Activated T-helper 17 cell treated with anti-CD3 and anti-CD28 coated beads, Interleukin-2, amount 50 U/mL, for 72 hours (primary cell): Measurements from ENCODE around the gene PLA1A. TPM values are rescaled to one million over a fixed set of nuclear protein-coding genes. Genes with fewer than 3 reads are reported as not detected.
"Not testable (repeated sequence)": the region's sequence is repeated elsewhere in the genome, so short reads cannot be mapped to it uniquely, and the experiment has no call there.

Experiments
- ATAC-seq: fragments of 150-1000 bp; cut with Tn5 transposase; replicated peaks from 2 replicates; pipeline ENCODE4 v1.10.0; 2021; ENCODE audit warnings: mild to moderate bottlenecking, moderate library complexity
- H3K27ac Mint-ChIP-seq: one replicate; pipeline ENCODE4 v1.8.0; 2022; ENCODE audit warnings: mixed read lengths
- H3K27me3 Mint-ChIP-seq: one replicate; pipeline ENCODE4 v1.8.0; 2022; ENCODE audit warnings: mixed read lengths
- H3K36me3 Mint-ChIP-seq: one replicate; pipeline ENCODE4 v1.8.0; 2022; ENCODE audit warnings: low read depth, mild to moderate bottlenecking, mixed read lengths
- H3K4me1 Mint-ChIP-seq: one replicate; pipeline ENCODE4 v1.8.0; 2022; ENCODE audit warnings: mixed read lengths
- H3K4me3 Mint-ChIP-seq: one replicate; pipeline ENCODE4 v1.8.0; 2022; ENCODE audit warnings: mild to moderate bottlenecking, mixed read lengths
- H3K9me3 Mint-ChIP-seq: one replicate; pipeline ENCODE4 v1.8.0; 2022; ENCODE audit warnings: mixed read lengths
- total RNA-seq, 2 donors: library from RNA; stranded (reverse); gene quantifications; one replicate each; pipeline ENCODE4 v1.2.3, GENCODE V29; 2022

PLA1A gene, protein sequence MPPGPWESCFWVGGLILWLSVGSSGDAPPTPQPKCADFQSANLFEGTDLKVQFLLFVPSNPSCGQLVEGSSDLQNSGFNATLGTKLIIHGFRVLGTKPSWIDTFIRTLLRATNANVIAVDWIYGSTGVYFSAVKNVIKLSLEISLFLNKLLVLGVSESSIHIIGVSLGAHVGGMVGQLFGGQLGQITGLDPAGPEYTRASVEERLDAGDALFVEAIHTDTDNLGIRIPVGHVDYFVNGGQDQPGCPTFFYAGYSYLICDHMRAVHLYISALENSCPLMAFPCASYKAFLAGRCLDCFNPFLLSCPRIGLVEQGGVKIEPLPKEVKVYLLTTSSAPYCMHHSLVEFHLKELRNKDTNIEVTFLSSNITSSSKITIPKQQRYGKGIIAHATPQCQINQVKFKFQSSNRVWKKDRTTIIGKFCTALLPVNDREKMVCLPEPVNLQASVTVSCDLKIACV
- total RNA-seq: under 1 TPM; 0.34 to 0.39 TPM

DNA sequence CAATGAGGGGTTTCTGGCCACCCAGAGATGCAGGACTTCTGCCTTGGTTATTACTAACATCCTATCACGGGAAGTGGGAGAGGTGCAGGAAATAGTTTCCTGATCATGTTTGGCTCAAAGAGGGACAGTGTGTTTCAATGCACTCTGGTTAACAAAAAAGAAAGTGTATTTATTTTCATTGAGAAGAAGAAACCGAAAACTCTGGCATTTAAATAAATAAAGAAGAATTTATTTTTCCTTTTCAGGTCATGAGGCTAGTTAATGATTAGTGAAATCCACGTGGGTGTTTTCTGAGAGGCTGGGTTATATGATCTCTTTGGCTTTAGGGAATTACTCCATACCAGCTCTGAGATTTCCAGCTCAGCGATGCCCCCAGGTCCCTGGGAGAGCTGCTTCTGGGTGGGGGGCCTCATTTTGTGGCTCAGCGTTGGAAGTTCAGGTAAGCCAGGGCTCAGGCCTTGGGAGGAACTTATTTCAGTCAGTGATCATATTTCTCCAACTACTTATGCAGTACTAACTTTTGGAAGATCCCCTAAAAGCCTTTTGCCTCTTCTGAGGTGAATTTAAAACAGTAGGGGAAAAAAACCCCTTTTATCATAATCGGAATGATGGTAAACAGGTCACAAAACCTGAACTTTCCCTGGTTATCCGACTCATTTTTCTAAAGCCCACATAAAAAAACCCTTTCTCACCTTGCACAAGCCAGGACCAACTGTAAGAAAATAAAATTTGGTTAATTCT is at the start of gene PLA1A:
Gene PLA1A, plus strand, starts transcription at position 338 of the 741 bp plus-strand sequence. Its CDS starts 29 bp downstream, at position 367.
- H3K27ac Mint-ChIP-seq: peak within 1 kb of the TSS; percentile 81
- peak; percentile 47 for ATAC-seq

DNA sequence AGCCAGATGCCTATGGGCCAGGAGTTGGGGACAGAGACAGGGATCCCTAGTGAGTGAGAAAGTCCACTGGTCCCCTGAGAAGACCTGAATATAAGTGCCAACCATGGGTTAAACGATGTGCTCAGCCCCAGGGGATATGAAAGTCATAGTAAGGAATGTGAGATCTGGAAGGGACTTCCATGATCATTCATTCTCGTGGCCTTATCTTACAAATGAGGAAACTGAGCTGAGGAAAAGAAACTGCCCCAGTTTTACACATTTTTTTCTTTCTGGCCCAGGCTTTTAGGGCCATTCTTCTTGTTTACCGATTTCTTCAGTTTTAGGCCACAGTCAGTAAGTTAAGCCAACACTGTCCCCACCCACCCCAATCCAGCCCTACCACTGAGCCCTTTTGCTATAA is 49.3 kb upstream of the PLA1A start:
- Mint-ChIP-seq H3K4me3 (no peak overlapping the region), H3K27ac (no peak overlapping the region), H3K27me3 (no peaks in the 10 kb centered on the region), H3K36me3 (peaks cover 52% of the 10 kb centered on the region), H3K4me1 (no peaks in the 10 kb centered on the region), H3K9me3 (no peaks in the 10 kb centered on the region)
- no peak for ATAC-seq

More for the DNA sequence above, at the start of gene PLA1A:
- H3K9me3 Mint-ChIP-seq: no peaks in the 10 kb centered on the region
- no peaks in the 10 kb centered on the region for H3K36me3 Mint-ChIP-seq
- peaks cover 3% of the 10 kb centered on the region for H3K27me3 Mint-ChIP-seq
- peak within 1 kb of the TSS; percentile 45 for H3K4me3 Mint-ChIP-seq
- peaks cover 18% of the 10 kb centered on the region for H3K4me1 Mint-ChIP-seq

DNA sequence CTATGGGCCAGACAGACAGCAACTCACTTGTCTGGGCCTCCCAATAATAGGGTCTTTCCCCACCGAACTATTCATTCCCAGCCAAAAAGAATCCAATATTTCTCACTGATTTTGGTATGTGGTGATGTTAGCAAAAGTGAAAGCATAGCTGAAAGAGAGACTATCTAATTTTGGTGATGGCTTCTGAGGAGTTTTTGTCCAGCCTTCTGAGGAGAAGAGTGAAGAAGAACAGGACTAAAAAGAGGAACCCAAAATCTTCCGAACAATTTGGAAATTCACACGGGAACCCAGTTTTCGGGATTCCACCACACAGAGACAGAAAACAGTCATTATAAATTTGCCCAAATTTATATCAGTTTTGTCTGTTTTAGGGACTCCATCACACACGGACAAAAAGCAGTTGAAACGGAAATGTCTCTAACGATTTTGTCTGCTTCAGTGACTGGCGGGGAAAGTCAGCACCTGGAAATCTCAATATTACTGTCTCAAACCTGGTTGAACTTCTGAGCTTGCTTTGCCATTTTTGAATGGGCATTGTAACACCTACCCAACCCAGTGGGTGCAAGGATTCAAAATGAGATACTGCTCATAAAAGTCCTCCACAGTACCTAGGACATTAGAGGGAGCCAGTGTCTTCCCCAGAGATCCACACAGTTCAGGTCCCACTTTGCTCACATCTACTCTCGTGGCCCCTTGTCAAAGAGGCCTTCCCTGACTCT is 47.3 kb upstream of the PLA1A start:
- Mint-ChIP-seq H3K9me3 (no peaks in the 10 kb centered on the region), H3K4me3 (no peak overlapping the region), H3K27ac (no peak overlapping the region), H3K4me1 (peaks cover 6% of the 10 kb centered on the region), H3K27me3 (no peaks in the 10 kb centered on the region), H3K36me3 (peaks cover 51% of the 10 kb centered on the region)
- no peak for ATAC-seq

DNA sequence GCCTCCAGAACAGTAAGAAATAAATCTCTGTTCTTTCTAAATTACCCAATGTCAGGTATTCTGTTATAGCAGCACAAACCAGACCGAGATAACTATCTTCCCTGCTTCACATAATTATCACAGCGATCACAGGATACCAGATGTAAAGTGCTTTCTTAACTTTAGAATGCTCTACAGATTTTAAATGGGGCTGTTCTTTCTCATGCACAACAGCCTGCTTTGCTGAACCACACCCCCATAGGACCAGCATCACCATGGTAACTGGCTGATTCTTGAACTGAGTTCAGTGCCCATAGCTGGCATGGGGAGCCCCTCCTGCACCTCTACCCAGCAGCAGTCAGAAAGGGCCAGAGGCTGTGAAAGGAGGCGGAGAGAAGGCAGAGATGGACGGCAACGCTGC is 46.1 kb upstream of the PLA1A start:
- Mint-ChIP-seq H3K4me1 (peaks cover 16% of the 10 kb centered on the region), H3K9me3 (no peaks in the 10 kb centered on the region), H3K27ac (no peak overlapping the region), H3K4me3 (no peak overlapping the region), H3K36me3 (peaks cover 55% of the 10 kb centered on the region), H3K27me3 (no peaks in the 10 kb centered on the region)
- ATAC-seq: no peak

DNA sequence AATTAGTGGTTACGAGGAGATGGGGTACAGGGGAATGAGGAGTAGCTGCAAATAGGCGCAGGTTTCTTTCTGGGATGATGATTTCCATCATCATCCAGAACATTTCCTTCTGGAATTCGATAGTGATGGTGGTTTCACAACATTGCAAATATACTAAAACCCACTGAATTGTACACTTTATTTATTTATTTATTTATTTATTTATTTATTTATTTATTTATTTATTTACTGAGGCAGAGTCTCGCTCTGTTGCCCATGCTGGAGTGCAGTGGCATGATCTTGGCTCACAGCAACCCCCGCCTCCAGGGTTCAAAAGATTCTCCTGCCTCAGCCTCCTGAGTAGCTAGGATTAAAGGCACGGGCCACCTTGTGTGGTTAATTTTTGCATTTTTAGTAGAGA is 44.8 kb upstream of the PLA1A start:
- not testable (repeated sequence) for H3K9me3 Mint-ChIP-seq, H3K27ac Mint-ChIP-seq, ATAC-seq, H3K27me3 Mint-ChIP-seq, H3K4me3 Mint-ChIP-seq
- peaks cover 61% of the 10 kb centered on the region for H3K36me3 Mint-ChIP-seq
- peaks cover 28% of the 10 kb centered on the region for H3K4me1 Mint-ChIP-seq

DNA sequence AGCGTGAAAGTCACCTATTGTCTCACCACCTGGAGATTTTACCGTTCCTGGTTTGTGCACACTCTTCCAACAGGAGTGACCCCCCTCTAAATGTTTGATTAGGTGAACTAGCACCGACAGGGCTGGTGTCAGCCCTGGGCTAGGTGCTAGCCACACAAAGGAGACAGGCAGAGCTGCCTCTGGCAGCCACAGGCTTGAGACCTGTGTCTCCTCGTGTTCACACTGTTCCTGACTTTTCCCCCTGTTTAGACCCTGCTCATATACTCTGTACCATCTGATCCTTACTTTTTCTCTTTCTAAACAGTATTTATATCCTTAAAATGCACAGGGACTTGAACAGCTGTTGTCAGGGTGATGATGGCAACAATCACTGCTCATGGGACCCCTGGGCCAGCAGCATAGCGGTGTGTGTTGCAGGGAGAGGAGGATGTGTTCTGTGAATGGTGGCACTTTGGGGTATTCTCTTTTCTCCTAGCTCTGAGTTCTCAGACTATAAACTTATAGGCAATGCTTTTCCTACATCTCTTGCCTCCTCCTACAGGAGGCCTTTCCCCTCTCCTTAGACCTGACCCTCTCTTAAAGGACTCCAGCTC is 43.8 kb upstream of the PLA1A start:
- Mint-ChIP-seq H3K4me1 (peaks cover 32% of the 10 kb centered on the region), H3K27me3 (no peaks in the 10 kb centered on the region), H3K27ac (no peak overlapping the region), H3K9me3 (no peaks in the 10 kb centered on the region), H3K4me3 (peak overlapping the region; percentile 88), H3K36me3 (peaks cover 65% of the 10 kb centered on the region)
- no peak for ATAC-seq

DNA sequence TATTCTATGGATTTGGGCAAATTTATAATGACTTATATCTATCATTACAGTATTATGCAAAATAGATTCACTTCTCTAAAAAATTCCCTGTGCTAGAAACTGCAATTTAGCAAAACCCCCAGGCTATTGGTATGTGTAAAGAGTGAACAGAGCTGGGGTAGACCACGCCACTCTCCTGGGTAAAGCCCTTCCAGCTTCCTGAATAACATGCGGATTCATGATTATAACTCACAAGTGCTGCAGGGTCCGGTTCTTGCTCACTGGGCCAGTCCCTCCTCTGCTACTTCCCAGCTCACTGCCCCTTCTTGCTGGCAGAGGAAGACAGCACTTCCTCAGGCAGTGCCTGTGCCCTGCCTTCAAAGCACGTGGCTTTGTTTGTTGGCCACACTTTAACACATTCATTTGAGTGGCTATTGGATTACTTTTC is 42.4 kb upstream of the PLA1A start:
- Mint-ChIP-seq H3K27ac (peak overlapping the region; percentile 89), H3K4me1 (peaks cover 40% of the 10 kb centered on the region), H3K36me3 (peaks cover 58% of the 10 kb centered on the region), H3K4me3 (peak overlapping the region; percentile 88), H3K27me3 (no peaks in the 10 kb centered on the region), H3K9me3 (no peaks in the 10 kb centered on the region)
- ATAC-seq: peak; percentile 13

DNA sequence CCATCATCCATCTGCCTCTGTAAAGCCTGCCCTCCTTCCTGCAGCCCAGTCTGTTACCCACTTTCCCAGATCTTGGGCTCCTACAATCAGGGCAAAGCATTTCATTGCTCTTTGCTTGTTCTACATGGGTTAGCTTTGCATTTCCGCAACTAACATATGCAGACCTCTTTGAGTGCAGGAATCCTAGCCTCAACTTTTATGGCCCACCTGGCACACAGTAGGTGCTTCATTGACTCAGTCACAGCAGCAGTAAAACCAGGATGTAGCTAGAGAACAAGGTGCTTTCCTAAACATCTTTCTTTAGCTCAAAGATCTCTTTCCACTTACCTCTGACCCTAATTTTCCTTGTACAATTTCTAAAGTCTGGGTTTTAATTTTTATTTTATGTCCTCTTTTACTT is 41.8 kb upstream of the PLA1A start:
- Mint-ChIP-seq H3K27ac (peak overlapping the region; percentile 89), H3K9me3 (no peaks in the 10 kb centered on the region), H3K27me3 (no peaks in the 10 kb centered on the region), H3K4me3 (peak overlapping the region; percentile 88), H3K4me1 (peaks cover 42% of the 10 kb centered on the region), H3K36me3 (peaks cover 55% of the 10 kb centered on the region)
- no peak for ATAC-seq

DNA sequence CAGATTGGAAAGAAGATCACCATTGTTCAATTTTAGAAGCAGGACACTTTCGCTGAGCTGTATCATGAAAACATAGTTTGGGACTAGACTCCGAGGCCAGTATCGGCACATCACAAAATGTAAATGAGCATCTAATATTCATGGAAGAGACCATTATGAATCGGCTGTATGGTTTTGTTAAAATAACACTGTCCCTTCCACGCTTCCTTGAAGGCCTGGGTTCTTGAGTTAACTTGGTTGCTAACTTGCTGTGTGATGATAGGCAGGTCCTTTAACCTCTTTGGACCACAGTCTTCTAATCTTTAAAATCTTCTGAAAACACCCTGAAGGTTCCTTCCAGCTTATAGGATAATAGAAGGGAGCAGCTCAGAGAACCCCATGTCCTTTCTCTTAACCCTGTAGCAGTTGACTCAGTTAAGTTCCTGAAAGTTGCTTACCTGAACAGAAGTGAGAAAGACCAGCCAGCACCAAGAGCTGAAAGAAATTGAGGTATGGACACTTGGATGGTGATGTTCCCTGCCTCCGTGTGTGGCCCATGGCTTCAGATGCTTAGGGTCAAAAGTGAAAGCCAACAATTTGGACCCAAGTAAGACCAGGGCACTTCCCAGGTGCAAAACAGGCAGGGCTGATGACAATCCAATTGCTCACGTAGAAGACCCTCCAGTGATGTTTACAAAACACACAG is 40.4 kb upstream of the PLA1A start:
- ATAC-seq: no peak
- Mint-ChIP-seq H3K36me3 (peaks cover 46% of the 10 kb centered on the region), H3K4me3 (peak overlapping the region; percentile 88), H3K27ac (peak overlapping the region; percentile 89), H3K9me3 (no peaks in the 10 kb centered on the region), H3K4me1 (peaks cover 43% of the 10 kb centered on the region), H3K27me3 (no peaks in the 10 kb centered on the region)

DNA sequence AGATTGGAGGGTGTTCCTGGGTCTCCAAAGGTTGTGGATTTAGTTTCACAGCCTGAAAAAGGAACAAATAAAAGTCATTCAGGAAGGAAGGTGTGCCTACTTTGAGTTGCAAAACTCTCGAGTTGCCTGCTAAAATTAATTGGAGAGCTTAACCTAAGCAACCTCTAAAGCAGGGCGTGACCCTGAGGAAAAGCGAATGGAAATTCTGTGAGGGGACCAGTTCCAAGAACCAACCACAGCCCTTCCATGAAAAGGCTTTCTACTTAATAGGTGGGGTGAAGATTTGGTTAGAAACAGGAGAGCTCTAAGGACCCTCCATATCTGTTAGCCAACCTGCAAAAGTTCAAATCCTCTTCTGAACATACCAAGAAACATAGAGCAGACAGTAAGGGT is 39.8 kb upstream of the PLA1A start:
- Mint-ChIP-seq H3K36me3 (peaks cover 46% of the 10 kb centered on the region), H3K27ac (peak overlapping the region; percentile 89), H3K27me3 (no peaks in the 10 kb centered on the region), H3K9me3 (no peaks in the 10 kb centered on the region), H3K4me3 (peak overlapping the region; percentile 88), H3K4me1 (peaks cover 48% of the 10 kb centered on the region)
- no peak for ATAC-seq

DNA sequence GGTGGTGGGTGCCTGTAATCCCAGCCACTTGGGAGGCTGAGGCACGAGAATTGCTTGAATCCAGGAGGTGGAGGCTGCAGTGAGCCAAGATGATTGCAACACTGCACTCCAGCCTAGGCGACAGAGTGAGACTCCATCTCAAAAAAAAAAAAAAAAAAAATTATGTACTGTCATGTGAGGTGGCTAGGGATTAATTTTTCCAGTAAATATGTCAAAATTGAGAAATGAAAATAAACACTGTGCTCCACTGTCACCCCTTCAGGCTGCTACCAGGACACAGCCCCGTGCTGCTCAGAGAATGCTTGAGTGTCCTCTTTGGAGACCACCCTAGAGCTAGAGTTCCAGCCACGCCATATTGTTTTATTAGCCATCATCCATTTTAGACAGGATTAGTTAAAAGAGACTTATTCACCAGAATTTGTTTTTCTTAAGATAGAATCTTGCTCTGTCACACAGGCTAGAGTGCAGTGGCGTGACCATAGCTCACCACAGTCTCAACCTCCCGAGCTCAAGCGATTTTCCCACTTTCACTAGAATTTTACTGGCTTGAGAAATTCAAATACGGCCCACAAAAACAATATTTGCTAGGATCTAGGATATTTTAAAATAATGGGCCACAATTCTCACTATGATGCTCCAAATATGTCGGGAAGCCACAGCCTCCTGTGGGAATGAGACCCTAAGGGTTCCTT is 38.9 kb upstream of the PLA1A start:
- Mint-ChIP-seq H3K27ac (peak overlapping the region; percentile 87), H3K36me3 (peaks cover 43% of the 10 kb centered on the region), H3K4me1 (peaks cover 48% of the 10 kb centered on the region), H3K4me3 (peak overlapping the region; percentile 88), H3K9me3 (no peaks in the 10 kb centered on the region), H3K27me3 (no peaks in the 10 kb centered on the region)
- no peak for ATAC-seq

DNA sequence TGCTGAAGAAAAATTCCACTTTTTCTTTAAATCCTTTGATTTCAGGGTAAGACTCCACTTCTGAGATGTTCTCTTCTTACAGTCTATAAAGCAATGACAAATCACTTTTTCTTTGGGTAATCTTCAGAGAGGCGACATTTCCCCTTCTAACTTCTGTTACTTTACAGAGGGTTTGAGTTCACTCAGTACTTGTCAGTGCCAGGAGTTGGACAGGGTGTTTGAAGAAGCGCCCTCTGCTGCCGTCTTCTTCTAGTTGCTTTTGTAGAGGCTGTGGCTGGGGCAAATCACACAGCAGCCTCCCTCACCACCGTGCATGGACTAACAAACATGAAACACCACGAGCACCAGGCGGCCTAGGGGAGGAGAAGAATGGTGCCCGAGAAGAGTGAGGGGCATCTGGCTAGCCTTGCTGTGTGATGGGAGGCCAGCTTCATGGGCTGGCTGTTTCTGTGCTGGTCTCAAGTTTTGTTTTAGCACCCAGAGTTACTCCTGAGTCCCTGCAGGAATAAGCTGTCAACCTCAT is 38.2 kb upstream of the PLA1A start, which contains the start of gene CD80:
Gene CD80, minus strand, starts transcription at position 174 of the 523 bp plus-strand sequence. CDS start 1,886 bp downstream, outside the sequence.
- Mint-ChIP-seq H3K27me3 (no peaks in the 10 kb centered on the region), H3K9me3 (no peaks in the 10 kb centered on the region), H3K4me3 (peak within 1 kb of the TSS; percentile 88), H3K27ac (peak within 1 kb of the TSS; percentile 87), H3K36me3 (peaks cover 39% of the 10 kb centered on the region), H3K4me1 (peaks cover 48% of the 10 kb centered on the region)
- ATAC-seq: peak; percentile 72

DNA sequence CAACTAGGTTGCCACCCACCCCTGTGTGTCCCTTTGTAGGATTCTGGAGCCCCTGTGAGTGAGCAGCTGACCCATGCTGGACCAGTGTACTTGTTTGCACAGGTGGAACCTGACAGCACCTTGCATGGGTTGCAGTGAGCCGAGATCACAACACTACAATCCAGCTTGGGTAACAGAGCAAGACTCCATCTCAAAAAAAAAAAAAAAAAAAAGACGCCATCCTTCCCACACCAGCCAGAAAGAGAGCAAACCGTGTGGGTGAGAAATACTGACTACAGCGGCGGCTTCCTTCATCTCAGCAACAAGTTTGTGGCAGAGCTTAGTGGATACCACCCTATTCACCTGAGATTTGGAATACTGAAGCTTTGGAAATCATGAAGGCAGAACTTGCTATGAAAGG is 37.5 kb upstream of the PLA1A start:
- ATAC-seq: no peak
- Mint-ChIP-seq H3K4me1 (peaks cover 44% of the 10 kb centered on the region), H3K9me3 (no peaks in the 10 kb centered on the region), H3K4me3 (peak overlapping the region; percentile 88), H3K36me3 (peaks cover 32% of the 10 kb centered on the region), H3K27ac (peak overlapping the region; percentile 87), H3K27me3 (no peaks in the 10 kb centered on the region)
